GM12878 (cell line): ENCODE results near the gene RIPOR1. TPM values are rescaled to one million over a fixed set of nuclear protein-coding genes. Genes with fewer than 3 reads are reported as not detected.
A peak's percentile ranks its signal among the peaks of the same experiment; 100 is the strongest.

Experiments used
- BHLHE40 ChIP-seq, 2 experiments: fragments of 450-650 bp in 1 of 2; IDR thresholded peaks; 2 replicates each; pipeline ENCODE4 v1.6.1; 2011 to 2017; ENCODE audit warnings: low read depth in 2 of 2, borderline replicate concordance in 1 of 2, improper control_type of control experiment in 1 of 2, low read length in 1 of 2, mild to moderate bottlenecking in 1 of 2
- CBX5 ChIP-seq: sonication (generic); IDR thresholded peaks from 2 replicates; pipeline ENCODE4 v1.6.1; 2016; ENCODE audit warnings: low read depth, moderate library complexity, mild to moderate bottlenecking, inconsistent platforms
- CREB1 ChIP-seq: IDR thresholded peaks from 2 replicates; pipeline ENCODE4 v1.6.1; 2012; ENCODE audit warnings: low read depth, mild to moderate bottlenecking, inconsistent platforms
- CREM ChIP-seq: IDR thresholded peaks from 2 replicates; pipeline ENCODE4 v1.6.1; 2014; ENCODE audit warnings: antibody characterized with exemption, low read depth
- FOS ChIP-seq: IDR thresholded peaks from 3 replicates; pipeline ENCODE4 v1.6.1; 2011; ENCODE audit warnings: borderline replicate concordance; ENCODE audit not compliant: insufficient read length; ENCODE audit errors: extremely low read depth
- FOXM1 ChIP-seq: IDR thresholded peaks from 2 replicates; pipeline ENCODE4 v1.6.1; 2012; ENCODE audit warnings: low read depth, mild to moderate bottlenecking, inconsistent platforms, low read length, moderate library complexity
- GATAD2B ChIP-seq: fragments of 450-650 bp; conservative IDR thresholded peaks from 2 replicates; pipeline ENCODE4 v1.6.1; 2017; ENCODE audit warnings: low read depth, mild to moderate bottlenecking, moderate library complexity
- HDGF ChIP-seq: fragments of 450-650 bp; IDR thresholded peaks from 2 replicates; pipeline ENCODE4 v1.6.1; 2016; ENCODE audit warnings: antibody characterized with exemption
- IKZF1 ChIP-seq: fragments of 450-650 bp; conservative IDR thresholded peaks from 2 replicates; pipeline ENCODE4 v1.6.1; 2017; ENCODE audit warnings: antibody characterized with exemption, mild to moderate bottlenecking
- IKZF2 ChIP-seq, 2 experiments: fragments of 450-650 bp; IDR thresholded peaks; 2 replicates each; pipeline ENCODE4 v1.6.1; 2017; ENCODE audit warnings: mild to moderate bottlenecking in 2 of 2, moderate library complexity in 2 of 2
- KLF5 ChIP-seq: fragments of 450-650 bp; IDR thresholded peaks from 2 replicates; pipeline ENCODE4 v1.6.1; 2014; ENCODE audit warnings: mild to moderate bottlenecking; ENCODE audit not compliant: partially characterized antibody
- MEF2A ChIP-seq: IDR thresholded peaks from 2 replicates; pipeline ENCODE4 v1.6.1; 2011; ENCODE audit warnings: low read depth, mild to moderate bottlenecking, low read length, moderate library complexity; ENCODE audit not compliant: insufficient read depth
- NR2C2 ChIP-seq: IDR thresholded peaks from 2 replicates; pipeline ENCODE4 v1.6.1; 2011; ENCODE audit warnings: borderline replicate concordance, low read depth; ENCODE audit not compliant: control insufficient read depth, insufficient read length
- NRF1 ChIP-seq: conservative IDR thresholded peaks from 2 replicates; pipeline ENCODE4 v1.6.1; 2011; ENCODE audit warnings: mild to moderate bottlenecking, low read depth, low read length, improper control_type of control experiment
- RB1 ChIP-seq: fragments of 450-650 bp; formaldehyde crosslinking; IDR thresholded peaks from 2 replicates; pipeline ENCODE4 v1.6.1; 2017; ENCODE audit warnings: mild to moderate bottlenecking, borderline replicate concordance
- RELA ChIP-seq: fragments of 450-650 bp; IDR thresholded peaks from 2 replicates; pipeline ENCODE4 v1.8.0; 2014; ENCODE audit warnings: borderline replicate concordance; ENCODE audit not compliant: partially characterized antibody
- SMARCA5 ChIP-seq: fragments of 450-650 bp; IDR thresholded peaks from 2 replicates; pipeline ENCODE4 v1.6.1; 2017; ENCODE audit warnings: mild to moderate bottlenecking
- TCF12 ChIP-seq: IDR thresholded peaks from 2 replicates; pipeline ENCODE4 v1.6.1; 2011; ENCODE audit warnings: low read depth, mild to moderate bottlenecking, low read length
- ZNF207 ChIP-seq: fragments of 450-650 bp; IDR thresholded peaks from 2 replicates; pipeline ENCODE4 v1.6.1; 2014; ENCODE audit warnings: antibody characterized with exemption, mild to moderate bottlenecking, borderline replicate concordance
- polyA plus RNA-seq, 11 experiments: library from polyadenylated mRNA; depleted of rRNA in 4 of 11; unstranded in 6 of 11; stranded (reverse) in 5 of 11; fragments of >200 nt; fragmentation: Nextera tagmentation in 4 of 11; fragmentation: Illumina TruSeq in 1 of 11; extraction: Ambion mirVana in 4 of 11; extraction: Trizol in 1 of 11; gene quantifications; 1 replicate in 1 of 11; 2 replicates in 10 of 11; pipeline versions ENCODE4 v1.2.1 to v1.2.3, GENCODE V29; 2011 to 2016; ENCODE audit warnings: inconsistent platforms in 2 of 11, missing spikeins in 2 of 11, low read depth in 1 of 11
- total RNA-seq, 4 experiments: library from RNA; depleted of rRNA in 3 of 4; stranded (reverse); fragments of >200 nt in 3 of 4; fragmentation: Illumina TruSeq in 1 of 4; extraction: Trizol in 1 of 4; gene quantifications; 2 replicates each; pipeline versions ENCODE4 v1.2.1 to v1.2.3, GENCODE V29; 2013 to 2021
- TF ChIP-seq, protein P1 (sequence below): IDR thresholded peaks from 2 replicates; pipeline ENCODE4 v1.6.1; 2012; ENCODE audit warnings: low read length, inconsistent platforms
- TF ChIP-seq, protein P2 (sequence below): IDR thresholded peaks from 2 replicates; pipeline ENCODE4 v1.6.1; 2011; ENCODE audit warnings: low read depth, mild to moderate bottlenecking, low read length, moderate library complexity, borderline replicate concordance; ENCODE audit errors: extremely low read depth
- TF ChIP-seq, protein P3 (sequence below): fragments of 450-650 bp; IDR thresholded peaks from 2 replicates; pipeline ENCODE4 v1.6.1; 2017; ENCODE audit warnings: mild to moderate bottlenecking, moderate library complexity
- TF ChIP-seq, protein P4 (sequence below): fragments of 450-650 bp; IDR thresholded peaks from 2 replicates; pipeline ENCODE4 v1.6.1; 2017; ENCODE audit warnings: mild to moderate bottlenecking

The RIPOR1 gene
- total and polyA plus RNA-seq, 10 of the 15 experiments (the other 5 are each of a cell fraction or from before 2014, with no cell fraction given): 0.13 to 28.5 (median 7.0) TPM

DNA sequence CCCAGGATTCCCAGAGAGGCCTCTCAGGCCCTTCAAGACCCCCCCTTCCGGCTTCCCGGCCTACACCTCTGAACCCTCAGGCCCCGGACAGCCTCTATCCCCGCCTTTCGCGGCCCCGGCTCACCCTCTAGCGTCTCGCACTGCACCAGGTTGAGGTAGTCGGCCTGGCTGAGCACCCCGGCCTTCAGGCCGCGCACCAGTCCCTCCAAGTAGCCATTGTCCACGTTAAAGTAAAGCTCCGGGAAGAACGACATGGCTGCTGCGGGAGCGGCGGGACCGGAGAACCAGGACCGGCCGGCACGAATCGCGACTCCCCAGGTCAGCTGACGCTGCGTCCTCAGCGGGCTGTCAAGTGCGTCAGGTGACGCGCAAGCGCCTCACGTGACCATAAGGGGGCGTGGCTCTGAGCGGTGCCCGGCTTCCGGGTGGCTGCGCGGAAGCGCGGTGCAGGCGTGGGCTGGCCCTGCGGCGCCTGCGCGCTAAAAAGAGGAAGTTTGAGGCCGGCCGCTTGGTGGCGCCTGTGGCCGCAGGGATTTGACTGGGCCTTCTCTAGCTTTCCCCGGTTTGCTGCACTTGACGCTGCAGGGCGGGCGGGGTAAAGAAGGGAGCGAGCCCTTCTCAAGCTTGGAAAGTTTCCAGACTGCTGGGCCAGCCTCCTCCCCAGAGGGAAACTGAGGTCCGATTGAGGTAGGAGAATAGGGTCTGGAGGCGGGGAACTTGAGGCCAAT lies 47.6 kb upstream of the RIPOR1 start, which contains the start of gene ATP6V0D1 (continued):
- TF ChIP-seq KLF5: no peak
- TF ChIP-seq ZNF207: peak; percentile 80; the same call in 1 of the 2 replicates
- peak; percentile 77; the same call in 1 of the 2 replicates for TF ChIP-seq CBX5
- TF ChIP-seq RELA: peak; percentile 99
- TF ChIP-seq SMARCA5: peak; percentile 59; the same call in 1 of the 2 replicates
- TF ChIP-seq, protein P1, sequence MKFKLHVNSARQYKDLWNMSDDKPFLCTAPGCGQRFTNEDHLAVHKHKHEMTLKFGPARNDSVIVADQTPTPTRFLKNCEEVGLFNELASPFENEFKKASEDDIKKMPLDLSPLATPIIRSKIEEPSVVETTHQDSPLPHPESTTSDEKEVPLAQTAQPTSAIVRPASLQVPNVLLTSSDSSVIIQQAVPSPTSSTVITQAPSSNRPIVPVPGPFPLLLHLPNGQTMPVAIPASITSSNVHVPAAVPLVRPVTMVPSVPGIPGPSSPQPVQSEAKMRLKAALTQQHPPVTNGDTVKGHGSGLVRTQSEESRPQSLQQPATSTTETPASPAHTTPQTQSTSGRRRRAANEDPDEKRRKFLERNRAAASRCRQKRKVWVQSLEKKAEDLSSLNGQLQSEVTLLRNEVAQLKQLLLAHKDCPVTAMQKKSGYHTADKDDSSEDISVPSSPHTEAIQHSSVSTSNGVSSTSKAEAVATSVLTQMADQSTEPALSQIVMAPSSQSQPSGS: no peak
- TF ChIP-seq, protein P2, sequence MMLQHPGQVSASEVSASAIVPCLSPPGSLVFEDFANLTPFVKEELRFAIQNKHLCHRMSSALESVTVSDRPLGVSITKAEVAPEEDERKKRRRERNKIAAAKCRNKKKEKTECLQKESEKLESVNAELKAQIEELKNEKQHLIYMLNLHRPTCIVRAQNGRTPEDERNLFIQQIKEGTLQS: peak; percentile 100
- peak; percentile 91 for TF ChIP-seq CREM
- TF ChIP-seq IKZF2 (IDR thresholded peaks at IDR 0.05): peak in 1 of 2 experiments; percentile 55; a peak in 1 of 4 replicates
- peak; percentile 4; the same call in 1 of the 2 replicates for TF ChIP-seq TCF12
- peak; percentile 91; the same call in 1 of the 2 replicates for TF ChIP-seq CREB1
- TF ChIP-seq, protein P3, sequence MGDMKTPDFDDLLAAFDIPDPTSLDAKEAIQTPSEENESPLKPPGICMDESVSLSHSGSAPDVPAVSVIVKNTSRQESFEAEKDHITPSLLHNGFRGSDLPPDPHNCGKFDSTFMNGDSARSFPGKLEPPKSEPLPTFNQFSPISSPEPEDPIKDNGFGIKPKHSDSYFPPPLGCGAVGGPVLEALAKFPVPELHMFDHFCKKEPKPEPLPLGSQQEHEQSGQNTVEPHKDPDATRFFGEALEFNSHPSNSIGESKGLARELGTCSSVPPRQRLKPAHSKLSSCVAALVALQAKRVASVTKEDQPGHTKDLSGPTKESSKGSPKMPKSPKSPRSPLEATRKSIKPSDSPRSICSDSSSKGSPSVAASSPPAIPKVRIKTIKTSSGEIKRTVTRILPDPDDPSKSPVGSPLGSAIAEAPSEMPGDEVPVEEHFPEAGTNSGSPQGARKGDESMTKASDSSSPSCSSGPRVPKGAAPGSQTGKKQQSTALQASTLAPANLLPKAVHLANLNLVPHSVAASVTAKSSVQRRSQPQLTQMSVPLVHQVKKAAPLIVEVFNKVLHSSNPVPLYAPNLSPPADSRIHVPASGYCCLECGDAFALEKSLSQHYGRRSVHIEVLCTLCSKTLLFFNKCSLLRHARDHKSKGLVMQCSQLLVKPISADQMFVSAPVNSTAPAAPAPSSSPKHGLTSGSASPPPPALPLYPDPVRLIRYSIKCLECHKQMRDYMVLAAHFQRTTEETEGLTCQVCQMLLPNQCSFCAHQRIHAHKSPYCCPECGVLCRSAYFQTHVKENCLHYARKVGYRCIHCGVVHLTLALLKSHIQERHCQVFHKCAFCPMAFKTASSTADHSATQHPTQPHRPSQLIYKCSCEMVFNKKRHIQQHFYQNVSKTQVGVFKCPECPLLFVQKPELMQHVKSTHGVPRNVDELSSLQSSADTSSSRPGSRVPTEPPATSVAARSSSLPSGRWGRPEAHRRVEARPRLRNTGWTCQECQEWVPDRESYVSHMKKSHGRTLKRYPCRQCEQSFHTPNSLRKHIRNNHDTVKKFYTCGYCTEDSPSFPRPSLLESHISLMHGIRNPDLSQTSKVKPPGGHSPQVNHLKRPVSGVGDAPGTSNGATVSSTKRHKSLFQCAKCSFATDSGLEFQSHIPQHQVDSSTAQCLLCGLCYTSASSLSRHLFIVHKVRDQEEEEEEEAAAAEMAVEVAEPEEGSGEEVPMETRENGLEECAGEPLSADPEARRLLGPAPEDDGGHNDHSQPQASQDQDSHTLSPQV: no peak
- TF ChIP-seq, protein P4, sequence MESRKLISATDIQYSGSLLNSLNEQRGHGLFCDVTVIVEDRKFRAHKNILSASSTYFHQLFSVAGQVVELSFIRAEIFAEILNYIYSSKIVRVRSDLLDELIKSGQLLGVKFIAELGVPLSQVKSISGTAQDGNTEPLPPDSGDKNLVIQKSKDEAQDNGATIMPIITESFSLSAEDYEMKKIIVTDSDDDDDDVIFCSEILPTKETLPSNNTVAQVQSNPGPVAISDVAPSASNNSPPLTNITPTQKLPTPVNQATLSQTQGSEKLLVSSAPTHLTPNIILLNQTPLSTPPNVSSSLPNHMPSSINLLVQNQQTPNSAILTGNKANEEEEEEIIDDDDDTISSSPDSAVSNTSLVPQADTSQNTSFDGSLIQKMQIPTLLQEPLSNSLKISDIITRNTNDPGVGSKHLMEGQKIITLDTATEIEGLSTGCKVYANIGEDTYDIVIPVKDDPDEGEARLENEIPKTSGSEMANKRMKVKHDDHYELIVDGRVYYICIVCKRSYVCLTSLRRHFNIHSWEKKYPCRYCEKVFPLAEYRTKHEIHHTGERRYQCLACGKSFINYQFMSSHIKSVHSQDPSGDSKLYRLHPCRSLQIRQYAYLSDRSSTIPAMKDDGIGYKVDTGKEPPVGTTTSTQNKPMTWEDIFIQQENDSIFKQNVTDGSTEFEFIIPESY: no peak
- TF ChIP-seq FOS: peak; percentile 97
- no peak for TF ChIP-seq NR2C2
- TF ChIP-seq GATAD2B: peak; percentile 87
- TF ChIP-seq NRF1: peak; percentile 74
- no peak; the same call in 1 of the 2 replicates for TF ChIP-seq HDGF
- peak; percentile 90 to 99 for TF ChIP-seq BHLHE40 (IDR thresholded peaks at IDR 0.05; ENCODE audit: borderline replicate concordance in 1 of 2, low read depth in 2 of 2, low read length in 1 of 2)
- TF ChIP-seq RB1: no peak; the same call in 1 of the 2 replicates
- TF ChIP-seq IKZF1: peak; percentile 92
- TF ChIP-seq MEF2A: peak; percentile 73; the same call in 1 of the 2 replicates
- TF ChIP-seq FOXM1: peak; percentile 72; the same call in 1 of the 2 replicates
